Sigmoid colon (tissue), 7 donors: ENCODE results near the gene LRRC8A. TPM values are rescaled to one million over a fixed set of nuclear protein-coding genes. Genes with fewer than 3 reads are reported as not detected.
A peak's percentile ranks its signal among the peaks of the same experiment; 100 is the strongest.

Experiments used
- DNase-seq: peaks from one replicate; pipeline ENCODE4 v3.0.0-alpha.2; 2019
- H3K27ac ChIP-seq, 4 donors: fragments of 200-600 bp; sonication (generic); one replicate each; pipeline ENCODE4 v1.5.1; 2016 to 2019; ENCODE audit warnings: mild to moderate bottlenecking in 1 of 4
- H3K27me3 ChIP-seq, 3 donors: fragments of 200-600 bp; sonication (generic); one replicate each; pipeline ENCODE4 v1.5.1; 2019; ENCODE audit warnings: mild to moderate bottlenecking in 1 of 3
- H3K36me3 ChIP-seq, 4 donors: fragments of 200-600 bp; sonication (generic); one replicate each; pipeline ENCODE4 v1.5.1; 2016 to 2019
- H3K4me1 ChIP-seq, 4 donors: fragments of 200-600 bp; sonication (generic); one replicate each; pipeline ENCODE4 v1.5.1; 2017 to 2019
- H3K4me3 ChIP-seq, 4 donors: fragments of 200-600 bp; sonication (generic); one replicate each; pipeline ENCODE4 v1.5.1; 2017 to 2019; ENCODE audit warnings: mild to moderate bottlenecking in 2 of 4, moderate library complexity in 1 of 4
- H3K9me3 ChIP-seq, 4 donors: fragments of 200-600 bp in 3 of 4; sonication (generic) in 3 of 4; one replicate each; pipeline versions ENCODE4 v1.5.1 to v1.6.1; 2013 to 2019
- EP300 ChIP-seq, 4 donors: sonication (generic); formaldehyde crosslinking; IDR thresholded peaks; one replicate each; pipeline ENCODE4 v1.6.1; 2017; ENCODE audit warnings: antibody characterized with exemption in 4 of 4
- POLR2A ChIP-seq, 2 donors: fragments of 450-650 bp; IDR thresholded peaks; one replicate each; pipeline ENCODE4 v1.6.1; 2016; ENCODE audit warnings: antibody characterized with exemption in 2 of 2, mild to moderate bottlenecking in 2 of 2, moderate library complexity in 2 of 2
- POLR2AphosphoS5 ChIP-seq, 4 donors: sonication (generic); formaldehyde crosslinking; IDR thresholded peaks; one replicate each; pipeline ENCODE4 v1.6.1; 2017; ENCODE audit warnings: antibody characterized with exemption in 4 of 4
- WGBS, 2 donors: extraction: QIAGEN DNeasy Blood & Tissue Kit; methylation state at CpG; one replicate each; pipeline ENCODE4 v1.1.7; 2013; 5-methylcytosine and 5-hydroxymethylcytosine counted together
- intact Hi-C: fragments of 100-400 bp; cut with DNase I; formaldehyde crosslinking; loops from one replicate; pipeline ENCODE4 v1.15.1; 2023
- polyA plus RNA-seq, 3 donors: library from polyadenylated mRNA; stranded (reverse); fragments of 200-250 nt; gene quantifications; one replicate each; pipeline ENCODE4 v1.2.3, GENCODE V29; 2013
- total RNA-seq, 4 donors: library from RNA; depleted of rRNA; stranded (reverse); fragments of >200 nt; gene quantifications; one replicate each; pipeline ENCODE4 v1.1.0, GENCODE V29; 2016
- TF ChIP-seq, protein P1 (sequence below), 4 experiments: fragments of 450-650 bp in 3 of 4; fragments of 200-600 bp in 1 of 4; IDR thresholded peaks; one replicate each; pipeline ENCODE4 v1.5.1; 2016 to 2019; ENCODE audit warnings: antibody characterized with exemption in 4 of 4, mild to moderate bottlenecking in 3 of 4, moderate library complexity in 2 of 4
- donor health status: healthy with polysubstance abuse.
- donor health status: Bipolar disorder and iron deficiency.
- donor health status: healthy.

The LRRC8A gene
- 10 to 100 TPM; 26.0 to 59.5 (median 37.4) TPM for total RNA-seq
- 10 to 100 TPM in 1 of 3 donors, 1 to 10 TPM in 2; 4.8 to 25.2 (median 8.8) TPM for polyA plus RNA-seq

DNA sequence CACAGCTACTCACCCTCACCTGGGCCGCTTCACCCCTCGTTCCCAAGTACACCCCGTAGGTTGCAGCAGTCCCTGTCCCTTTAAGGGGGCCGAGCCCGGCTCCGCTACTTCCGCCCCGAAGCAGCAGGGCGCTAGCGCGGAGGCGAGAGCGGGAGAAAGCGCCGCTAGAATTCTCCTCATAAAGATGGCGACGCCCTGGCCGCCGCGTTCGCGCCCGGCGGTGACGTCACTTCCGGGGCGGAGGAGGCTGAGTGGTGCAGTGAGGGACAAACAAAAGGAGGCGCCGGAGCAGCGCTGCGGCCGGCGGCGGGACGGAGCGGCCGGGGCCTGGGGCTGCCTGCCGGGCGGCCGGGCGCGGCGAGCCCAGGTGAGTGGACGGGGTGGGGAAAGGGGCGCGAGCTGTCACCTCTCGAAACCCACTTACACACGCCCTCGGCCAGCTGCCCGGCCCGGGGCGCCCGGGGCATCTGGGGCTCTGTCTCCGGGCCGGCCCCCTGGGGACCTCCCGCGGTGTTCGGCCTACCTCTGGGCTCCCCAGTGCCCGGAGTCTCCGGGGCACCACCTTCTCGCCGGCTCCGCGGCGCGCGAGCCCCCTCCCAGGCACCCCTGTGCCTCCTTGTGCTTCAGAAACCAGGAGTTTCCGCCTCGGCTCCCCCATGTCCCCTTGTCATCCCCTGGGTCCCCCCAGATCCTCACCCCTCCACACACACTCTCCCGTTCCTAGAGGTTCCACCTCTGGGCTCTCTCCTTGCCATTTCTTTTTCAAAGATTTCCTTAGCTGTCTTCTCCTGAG, at the start of gene LRRC8A, which contains the start of gene KYAT1:
TSS of gene LRRC8A (plus strand) at position 250 of the 793 bp plus-strand sequence. CDS start 25,032 bp downstream, outside the sequence.
TSS of gene KYAT1 (minus strand) at position 67 of the 793 bp plus-strand sequence. CDS start 36,545 bp downstream, outside the sequence.
- Histone ChIP-seq H3K36me3 (peaks cover 0 to 15% (median 7%) of the 10 kb centered on the region in 4 donors), H3K9me3 (no peaks in the 10 kb centered on the region), H3K27ac (peak within 1 kb of the TSS; percentile 99), H3K4me3 (peak within 1 kb of the TSS; percentile 75 to 99 (median 96)), H3K27me3 (no peaks in the 10 kb centered on the region), H3K4me1 (peaks cover 0 to 54% (median 49%) of the 10 kb centered on the region in 4 donors)
- 1% methylated on average over 70 of the region's 70 CpGs for WGBS, 2 donors
- intact Hi-C loops, result loop anchor here (2.0 to 5.0 kb wide), 2 partner anchors 41 to 145 kb away; partner anchors contain the start of gene SH3GLB2
- peak in 1 of 4 donors; percentile 68 for TF ChIP-seq EP300 (IDR thresholded peaks at IDR 0.05)
- peak; percentile 70 to 92 (median 89) for TF ChIP-seq POLR2AphosphoS5 (IDR thresholded peaks at IDR 0.05)
- TF ChIP-seq, protein P1, sequence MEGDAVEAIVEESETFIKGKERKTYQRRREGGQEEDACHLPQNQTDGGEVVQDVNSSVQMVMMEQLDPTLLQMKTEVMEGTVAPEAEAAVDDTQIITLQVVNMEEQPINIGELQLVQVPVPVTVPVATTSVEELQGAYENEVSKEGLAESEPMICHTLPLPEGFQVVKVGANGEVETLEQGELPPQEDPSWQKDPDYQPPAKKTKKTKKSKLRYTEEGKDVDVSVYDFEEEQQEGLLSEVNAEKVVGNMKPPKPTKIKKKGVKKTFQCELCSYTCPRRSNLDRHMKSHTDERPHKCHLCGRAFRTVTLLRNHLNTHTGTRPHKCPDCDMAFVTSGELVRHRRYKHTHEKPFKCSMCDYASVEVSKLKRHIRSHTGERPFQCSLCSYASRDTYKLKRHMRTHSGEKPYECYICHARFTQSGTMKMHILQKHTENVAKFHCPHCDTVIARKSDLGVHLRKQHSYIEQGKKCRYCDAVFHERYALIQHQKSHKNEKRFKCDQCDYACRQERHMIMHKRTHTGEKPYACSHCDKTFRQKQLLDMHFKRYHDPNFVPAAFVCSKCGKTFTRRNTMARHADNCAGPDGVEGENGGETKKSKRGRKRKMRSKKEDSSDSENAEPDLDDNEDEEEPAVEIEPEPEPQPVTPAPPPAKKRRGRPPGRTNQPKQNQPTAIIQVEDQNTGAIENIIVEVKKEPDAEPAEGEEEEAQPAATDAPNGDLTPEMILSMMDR (IDR thresholded peaks at IDR 0.05), result no peak
- TF ChIP-seq POLR2A (IDR thresholded peaks at IDR 0.05), result no peak
- peak; percentile 98 for DNase-seq

DNA sequence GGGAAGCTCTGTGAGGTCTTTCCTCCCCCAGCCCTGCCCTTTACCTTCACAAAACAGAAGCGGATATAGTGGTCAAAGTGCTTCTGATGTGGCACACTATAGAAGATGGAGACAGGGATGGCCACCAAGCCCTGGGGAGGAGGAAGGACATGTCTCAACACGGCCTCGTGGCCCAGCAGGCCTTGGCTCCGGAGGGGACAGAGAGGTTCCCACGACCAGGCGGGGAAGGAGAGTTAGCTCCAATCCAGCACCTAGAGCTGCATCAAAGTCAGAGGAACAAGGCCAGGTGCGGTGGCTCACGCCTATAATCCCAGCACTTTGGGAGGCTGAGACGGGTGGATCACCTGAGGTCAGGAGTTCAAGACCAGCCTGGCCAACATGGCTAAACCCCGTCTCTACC, 48.2 kb upstream of the LRRC8A start:
- intact Hi-C loops, result no loop called here
- peaks cover 0 to 5% (median 0%) of the 10 kb centered on the region in 4 donors for H3K36me3 ChIP-seq
- no peak for DNase-seq
- no peak overlapping the region for H3K4me3 ChIP-seq
- H3K27ac ChIP-seq, result no peak overlapping the region
- TF ChIP-seq POLR2AphosphoS5 (IDR thresholded peaks at IDR 0.05) (no peak), EP300 (IDR thresholded peaks at IDR 0.05) (no peak), POLR2A (IDR thresholded peaks at IDR 0.05) (no peak)
- TF ChIP-seq, protein P1 (IDR thresholded peaks at IDR 0.05), result no peak
- no peaks in the 10 kb centered on the region for H3K27me3 ChIP-seq
- H3K9me3 ChIP-seq, result no peaks in the 10 kb centered on the region
- WGBS, 2 donors, result 96% methylated on average over 10 of the region's 10 CpGs
- peaks cover 0 to 15% (median 11%) of the 10 kb centered on the region in 4 donors for H3K4me1 ChIP-seq

DNA sequence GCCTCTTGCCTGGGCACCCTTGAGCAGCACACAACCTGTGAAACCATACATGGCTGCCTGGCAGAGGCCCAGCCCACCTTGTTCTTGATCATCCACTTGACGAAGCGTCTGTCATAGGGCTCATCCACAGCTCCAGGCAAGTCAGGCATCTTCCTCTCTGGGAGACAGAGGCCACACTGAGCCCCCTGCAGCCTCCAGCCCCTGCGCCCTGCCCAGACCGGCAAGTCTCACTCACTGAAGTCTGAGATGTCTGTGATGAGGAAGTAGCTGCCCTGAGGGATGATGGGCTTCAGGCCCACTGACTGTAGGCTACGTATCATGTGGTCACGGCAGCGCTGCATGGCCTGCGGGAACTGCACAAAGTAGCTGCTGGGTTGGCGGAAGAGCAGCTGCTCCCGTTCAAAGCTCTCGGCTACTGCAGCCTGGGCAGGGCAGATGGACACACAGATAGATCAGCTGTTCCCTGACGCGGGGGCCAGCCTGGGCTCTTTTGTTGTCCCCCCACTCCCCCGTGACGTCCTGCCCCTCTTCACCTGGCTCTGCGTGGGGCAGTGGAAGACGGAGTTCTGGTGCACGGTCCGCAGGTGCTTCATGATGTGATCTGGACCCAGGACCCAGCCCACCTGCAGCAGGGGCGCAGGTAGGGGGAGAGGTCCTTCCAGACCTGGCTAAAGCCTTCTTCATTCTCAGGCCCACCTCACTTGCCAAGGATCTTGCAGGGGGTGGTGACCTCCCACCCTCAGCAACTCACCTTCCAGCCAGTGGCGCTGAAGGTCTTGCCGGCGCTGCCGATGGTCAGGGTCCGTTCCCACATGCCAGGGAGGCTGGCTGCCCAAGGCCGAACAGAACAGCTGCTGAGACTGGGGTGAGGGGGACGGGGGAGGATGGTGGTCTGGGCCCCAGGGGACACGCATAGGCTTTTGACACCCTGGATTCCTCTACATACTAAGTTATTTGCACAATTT, 46.4 kb upstream of the LRRC8A start:
- intact Hi-C loops, result no loop called here
- H3K36me3 ChIP-seq, result peaks cover 0 to 5% (median 0%) of the 10 kb centered on the region in 4 donors
- no peaks in the 10 kb centered on the region for H3K4me1 ChIP-seq
- DNase-seq, result no peak
- H3K4me3 ChIP-seq, result no peak overlapping the region
- H3K27ac ChIP-seq, result no peak overlapping the region
- WGBS, 2 donors, result 95 to 96% methylated on average over 28 of the region's 28 CpGs
- H3K9me3 ChIP-seq, result no peaks in the 10 kb centered on the region
- TF ChIP-seq, protein P1 (IDR thresholded peaks at IDR 0.05), result no peak
- TF ChIP-seq EP300 (IDR thresholded peaks at IDR 0.05) (no peak), POLR2AphosphoS5 (IDR thresholded peaks at IDR 0.05) (no peak), POLR2A (IDR thresholded peaks at IDR 0.05) (no peak)
- H3K27me3 ChIP-seq, result no peaks in the 10 kb centered on the region

DNA sequence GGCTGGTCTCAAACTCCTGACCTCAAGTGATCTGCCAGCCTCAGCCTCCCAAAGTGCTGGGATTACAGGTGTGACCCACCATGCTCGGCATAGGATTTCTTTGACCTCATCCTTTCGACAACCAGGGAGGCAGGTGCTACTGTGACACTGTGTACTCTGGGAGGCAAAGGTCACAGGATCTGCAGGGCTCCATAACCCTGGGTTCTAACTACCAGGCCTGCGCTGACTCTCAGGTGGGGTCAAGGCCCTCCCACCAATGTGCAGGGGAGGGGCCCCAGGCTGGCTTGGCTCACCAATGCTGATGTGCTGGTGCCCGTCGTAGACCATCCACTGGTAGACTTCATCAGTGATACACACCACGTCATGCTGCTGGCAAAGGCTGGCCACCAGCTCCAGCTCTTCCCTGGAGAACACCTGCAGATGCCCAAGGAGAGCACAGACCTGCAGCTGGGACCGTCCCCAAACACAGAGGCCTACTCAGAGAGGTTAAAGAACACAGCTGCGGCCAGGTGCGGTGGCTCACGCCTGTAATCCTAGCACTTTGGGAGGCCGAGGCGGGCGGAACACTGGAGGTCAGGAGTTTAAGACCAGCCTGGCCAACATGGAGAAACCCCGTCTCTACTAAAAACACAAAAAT, 45.3 kb upstream of the LRRC8A start:
- Histone ChIP-seq H3K4me1 (no peaks in the 10 kb centered on the region), H3K4me3 (no peak overlapping the region), H3K36me3 (peaks cover 0 to 5% (median 0%) of the 10 kb centered on the region in 4 donors), H3K27me3 (no peaks in the 10 kb centered on the region), H3K27ac (no peak overlapping the region), H3K9me3 (no peaks in the 10 kb centered on the region)
- intact Hi-C loops, result no loop called here
- no peak for DNase-seq
- TF ChIP-seq, protein P1 (IDR thresholded peaks at IDR 0.05), result no peak
- TF ChIP-seq EP300 (IDR thresholded peaks at IDR 0.05) (no peak), POLR2AphosphoS5 (IDR thresholded peaks at IDR 0.05) (no peak), POLR2A (IDR thresholded peaks at IDR 0.05) (no peak)
- WGBS, 2 donors, result 92 to 94% methylated on average over 14 of the region's 14 CpGs
